HG03565 (cell line): Measurements from ENCODE around the gene PSMA3.

Source experiments
- ATAC-seq: cut with Tn5 transposase; IDR thresholded peaks from one replicate; pipeline ENCODE4 v1.9.1; 2021; ENCODE audit warnings: mild to moderate bottlenecking, moderate library complexity; ENCODE audit not compliant: unreplicated experiment

The PSMA3 gene

GRCh38 chr14:58298477-58299400 lies 54.1 kb downstream of the PSMA3 start, which contains the start of gene ARID4A:
Gene ARID4A, plus strand, starts transcription at chr14:58298555. Its CDS starts 1,300 bp downstream, at chr14:58299855.
- no peak for ATAC-seq

GRCh38 chr14:58299401-58300330 lies 55.0 kb downstream of the PSMA3 start:
- ATAC-seq, result no peak

- ATAC-seq, result no peak
Measured at GRCh38 chr14:58301416-58301815, 56.8 kb downstream of the PSMA3 start.

GRCh38 chr14:58305730-58306129 lies 61.1 kb downstream of the PSMA3 start:
- no peak for ATAC-seq

- ATAC-seq, result no peak
Measured at GRCh38 chr14:58307597-58308316, 63.1 kb downstream of the PSMA3 start.

GRCh38 chr14:58309086-58309485 lies 64.4 kb downstream of the PSMA3 start:
- ATAC-seq, result no peak

- ATAC-seq, result no peak
Measured at GRCh38 chr14:58313699-58314098, 69.1 kb downstream of the PSMA3 start.

- no peak for ATAC-seq
Measured at GRCh38 chr14:58315606-58316005, 71.0 kb downstream of the PSMA3 start.
